HG03039 (cell line): ENCODE data around the gene FIZ1.
A peak's percentile ranks its signal among the peaks of the same experiment; 100 is the strongest.

Experiments used
- ATAC-seq: cut with Tn5 transposase; IDR thresholded peaks from one replicate; pipeline ENCODE4 v1.9.1; 2021; ENCODE audit warnings: mild to moderate bottlenecking, moderate library complexity; ENCODE audit not compliant: unreplicated experiment

Gene FIZ1

DNA sequence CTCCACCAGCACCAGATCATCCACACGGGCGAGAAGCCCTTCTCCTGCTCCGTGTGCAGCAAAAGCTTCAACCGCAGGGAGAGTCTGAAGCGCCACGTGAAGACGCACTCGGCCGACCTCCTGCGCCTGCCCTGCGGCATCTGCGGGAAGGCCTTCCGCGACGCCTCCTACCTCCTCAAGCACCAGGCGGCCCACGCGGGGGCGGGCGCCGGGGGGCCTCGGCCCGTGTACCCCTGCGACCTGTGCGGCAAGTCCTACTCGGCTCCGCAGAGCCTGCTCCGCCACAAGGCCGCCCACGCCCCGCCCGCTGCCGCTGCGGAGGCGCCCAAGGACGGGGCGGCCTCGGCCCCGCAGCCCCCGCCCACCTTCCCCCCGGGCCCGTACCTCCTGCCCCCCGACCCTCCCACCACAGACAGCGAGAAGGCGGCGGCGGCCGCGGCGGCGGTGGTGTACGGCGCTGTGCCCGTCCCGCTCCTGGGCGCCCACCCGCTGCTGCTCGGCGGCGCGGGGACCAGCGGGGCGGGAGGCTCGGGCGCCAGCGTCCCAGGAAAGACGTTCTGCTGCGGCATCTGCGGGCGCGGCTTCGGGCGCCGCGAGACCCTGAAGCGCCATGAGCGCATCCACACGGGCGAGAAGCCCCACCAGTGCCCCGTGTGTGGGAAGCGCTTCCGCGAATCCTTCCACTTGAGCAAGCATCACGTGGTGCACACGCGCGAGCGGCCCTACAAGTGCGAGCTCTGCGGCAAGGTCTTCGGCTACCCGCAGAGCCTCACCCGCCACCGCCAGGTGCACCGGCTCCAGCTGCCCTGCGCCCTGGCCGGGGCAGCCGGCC is 15.6 kb upstream of the FIZ1 start:
- no peak for ATAC-seq

GRCh38 chr19:55613930-55614710 is 14.8 kb upstream of the FIZ1 start:
- no peak for ATAC-seq

GRCh38 chr19:55613396-55613795 is 14.1 kb upstream of the FIZ1 start:
- ATAC-seq = no peak

GRCh38 chr19:55611983-55612645 is 12.8 kb upstream of the FIZ1 start:
- no peak for ATAC-seq

DNA sequence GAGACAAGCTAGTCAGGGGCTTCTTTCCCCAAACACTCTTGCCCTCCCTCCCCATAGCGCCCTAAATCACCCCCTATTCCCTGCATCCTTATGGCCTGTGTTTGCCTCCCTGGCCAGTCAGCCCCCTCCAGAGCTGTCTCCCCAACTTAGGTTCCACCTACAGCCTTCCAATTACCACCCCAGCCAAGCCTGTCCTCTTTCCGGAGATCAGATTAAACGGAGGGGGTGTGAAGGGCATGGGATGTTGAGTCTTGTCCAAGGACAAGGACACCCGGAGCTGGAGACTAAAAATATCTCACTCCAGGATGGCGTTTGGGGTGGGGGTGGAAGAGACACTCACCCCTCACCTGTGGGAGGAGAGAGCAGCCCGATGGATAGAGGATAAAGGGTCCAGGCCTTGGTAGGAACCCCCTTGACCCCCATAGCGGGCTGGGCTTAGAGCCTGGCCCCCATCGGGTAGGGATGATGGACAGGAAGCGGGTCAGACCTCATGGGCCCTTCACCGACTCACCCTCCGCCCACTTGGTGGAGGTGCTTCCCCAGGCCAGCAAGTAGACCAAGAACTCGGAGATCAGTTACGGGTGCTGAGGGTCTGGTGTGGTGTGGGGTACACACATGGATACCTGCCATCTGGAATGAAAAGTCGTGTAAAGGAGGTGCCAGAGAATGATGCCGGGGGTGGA is 12.1 kb upstream of the FIZ1 start:
- no peak for ATAC-seq

DNA sequence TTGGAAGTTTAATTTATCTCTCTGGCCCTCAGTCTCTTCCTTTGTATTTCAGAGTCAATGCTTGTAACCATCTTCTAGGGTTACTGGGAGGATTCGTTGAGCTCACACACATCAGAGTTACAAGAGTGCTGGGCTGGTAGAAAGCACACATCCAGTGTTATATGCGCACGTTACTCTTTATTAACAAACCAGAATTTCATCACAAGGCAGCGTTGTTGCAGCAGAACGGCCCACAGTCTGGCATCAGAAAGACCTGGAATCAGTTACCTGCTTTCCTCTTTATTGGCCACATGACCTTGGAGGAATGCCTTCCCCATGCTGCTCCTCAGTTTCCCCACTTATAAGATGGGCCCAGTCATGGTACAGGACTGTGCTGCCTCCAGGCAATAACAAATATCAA is 10.0 kb upstream of the FIZ1 start:
- ATAC-seq = no peak

DNA sequence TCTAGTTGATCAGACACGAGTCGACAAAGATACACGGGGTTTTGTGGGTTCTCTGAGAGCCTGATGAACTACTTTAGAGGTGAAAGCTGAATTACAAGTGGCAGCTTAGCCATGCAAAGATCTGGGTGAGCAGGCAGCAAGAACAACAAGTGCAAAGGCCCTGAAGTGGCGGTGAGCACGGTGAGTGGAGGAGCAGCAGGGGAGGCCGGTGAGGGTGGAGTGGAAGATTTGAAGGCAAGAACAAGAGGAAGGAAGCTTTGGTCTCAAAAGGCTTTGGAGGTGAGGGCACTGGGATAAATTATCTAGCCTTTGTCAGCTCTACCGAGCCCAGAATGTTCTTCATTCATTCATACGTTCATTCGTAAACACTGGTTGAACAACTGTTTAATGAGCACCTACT is 7.5 kb upstream of the FIZ1 start:
- ATAC-seq = no peak

GRCh38 chr19:55606471-55606787 is 7.1 kb upstream of the FIZ1 start:
- ATAC-seq = no peak

- ATAC-seq = peak; percentile 12
Measured at GRCh38 chr19:55605637-55606470, 6.5 kb upstream of the FIZ1 start, which contains the start of gene ZNF865. TSS of gene ZNF865 (plus strand) at chr19:55605647. CDS start at chr19:55613619, 7,972 bp downstream.

DNA sequence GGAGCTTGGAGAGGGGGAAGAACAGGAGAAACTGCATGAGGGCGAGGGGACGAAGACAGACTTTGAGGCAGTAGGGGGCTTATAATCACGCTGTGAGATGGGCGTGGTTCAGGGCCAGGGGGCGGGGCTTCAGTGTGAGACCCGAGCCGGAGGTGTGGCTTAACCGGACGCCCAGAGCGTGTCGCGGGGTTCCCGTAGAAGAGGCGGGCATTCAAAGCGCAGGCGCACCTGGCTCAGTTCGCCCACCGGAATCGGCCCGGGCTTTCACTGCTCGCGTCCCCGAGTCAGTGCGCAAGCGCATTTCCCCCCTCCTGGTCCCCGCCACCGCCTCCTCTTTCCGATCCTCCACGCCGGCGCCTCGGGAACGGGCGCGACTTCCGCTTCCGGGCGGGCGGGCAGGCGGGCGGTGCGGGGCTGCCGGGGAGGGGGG is 5.9 kb upstream of the FIZ1 start:
- ATAC-seq = peak; percentile 65

- ATAC-seq = no peak
Measured at GRCh38 chr19:55603581-55604292, 4.4 kb upstream of the FIZ1 start.

DNA sequence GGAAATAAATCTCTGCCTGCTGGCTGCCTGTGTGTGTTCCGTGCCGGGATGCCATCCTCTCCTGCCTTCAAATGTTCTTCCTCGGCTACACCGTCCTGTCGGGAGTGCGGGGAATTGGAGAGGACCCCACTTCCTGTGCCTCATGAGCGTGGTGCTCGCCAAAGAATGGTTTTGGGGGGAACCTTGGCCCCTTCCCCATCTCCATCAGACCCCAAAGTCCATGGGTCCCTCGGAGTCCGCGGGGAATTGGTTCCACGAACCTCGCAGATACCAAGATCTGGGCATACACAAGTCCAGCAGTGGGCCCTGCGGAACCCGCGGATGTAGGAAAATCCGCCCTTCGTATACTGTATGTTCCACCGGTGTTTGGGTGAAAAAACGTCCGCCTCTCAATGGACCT is 3.8 kb upstream of the FIZ1 start:
- no peak for ATAC-seq

DNA sequence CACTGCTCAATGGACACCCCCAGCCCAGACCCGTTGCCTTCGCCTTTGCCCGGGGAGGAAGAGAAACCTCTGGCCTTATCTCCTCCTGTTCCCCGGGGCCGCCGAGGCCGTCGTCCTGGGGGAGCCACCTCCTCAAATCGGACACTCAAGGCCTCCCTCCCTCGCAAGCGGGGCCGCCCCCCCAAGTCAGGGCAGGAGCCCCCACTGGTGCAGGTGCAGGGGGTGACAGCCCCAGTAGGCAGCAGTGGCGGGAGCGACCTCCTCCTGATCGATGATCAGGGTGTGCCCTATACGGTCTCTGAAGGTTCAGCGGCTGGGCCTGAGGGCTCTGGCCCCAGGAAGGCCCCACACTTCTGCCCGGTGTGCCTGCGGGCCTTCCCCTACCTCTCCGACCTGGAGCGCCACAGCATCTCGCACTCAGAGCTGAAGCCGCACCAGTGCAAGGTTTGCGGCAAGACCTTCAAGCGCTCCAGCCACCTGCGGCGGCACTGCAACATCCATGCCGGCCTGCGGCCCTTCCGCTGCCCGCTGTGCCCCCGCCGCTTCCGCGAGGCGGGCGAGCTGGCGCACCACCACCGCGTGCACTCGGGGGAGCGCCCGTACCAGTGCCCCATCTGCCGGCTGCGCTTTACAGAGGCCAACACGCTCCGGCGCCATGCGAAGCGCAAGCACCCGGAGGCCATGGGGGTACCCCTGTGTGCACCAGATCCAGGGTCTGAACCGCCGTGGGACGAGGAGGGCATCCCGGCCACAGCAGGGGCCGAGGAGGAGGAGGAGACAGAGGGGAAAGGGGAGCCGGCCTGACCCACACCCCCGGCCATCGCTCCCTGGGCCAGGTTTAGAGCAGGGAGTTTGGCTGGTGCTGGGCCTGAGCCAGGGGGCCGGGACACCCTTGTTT is 3.0 kb upstream of the FIZ1 start:
- no peak for ATAC-seq

DNA sequence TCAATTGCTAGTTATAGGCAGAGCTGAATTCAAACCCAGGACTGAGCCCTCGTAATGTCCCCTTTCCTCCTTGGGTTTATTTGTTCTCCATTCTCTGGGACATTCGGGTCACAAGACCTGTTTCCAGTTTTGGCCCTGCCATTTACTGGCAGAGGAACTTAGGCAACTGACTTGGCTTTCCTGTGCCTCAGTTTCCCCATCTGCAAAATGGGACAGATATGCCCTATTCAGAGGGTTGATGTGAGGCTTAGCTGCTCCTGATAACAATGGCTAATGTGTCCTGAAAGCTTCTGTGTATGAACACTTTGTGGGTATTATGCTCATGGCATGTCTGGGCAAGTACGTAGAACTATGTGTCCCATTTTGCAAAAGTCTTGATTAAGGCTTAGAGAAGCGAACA is 1.8 kb upstream of the FIZ1 start:
- no peak for ATAC-seq

DNA sequence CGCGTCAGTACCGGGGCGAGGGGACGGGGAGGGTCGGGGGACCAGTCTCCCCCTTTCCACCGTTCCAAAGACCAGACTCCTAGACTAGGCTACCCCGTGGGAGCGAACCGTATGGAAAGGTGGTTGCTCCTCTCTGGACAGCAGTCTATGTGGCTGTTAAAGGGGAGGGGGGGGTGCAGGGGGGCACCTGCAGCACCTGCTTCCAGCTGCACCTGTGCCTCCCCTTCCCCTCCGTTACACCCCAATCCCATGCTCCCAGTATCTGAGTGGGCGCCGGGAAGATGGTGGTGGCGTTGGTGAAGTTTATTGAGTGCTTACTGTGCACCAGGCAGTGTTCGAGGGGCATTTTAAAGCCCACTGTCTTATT is 1.3 kb upstream of the FIZ1 start:
- no peak for ATAC-seq

DNA sequence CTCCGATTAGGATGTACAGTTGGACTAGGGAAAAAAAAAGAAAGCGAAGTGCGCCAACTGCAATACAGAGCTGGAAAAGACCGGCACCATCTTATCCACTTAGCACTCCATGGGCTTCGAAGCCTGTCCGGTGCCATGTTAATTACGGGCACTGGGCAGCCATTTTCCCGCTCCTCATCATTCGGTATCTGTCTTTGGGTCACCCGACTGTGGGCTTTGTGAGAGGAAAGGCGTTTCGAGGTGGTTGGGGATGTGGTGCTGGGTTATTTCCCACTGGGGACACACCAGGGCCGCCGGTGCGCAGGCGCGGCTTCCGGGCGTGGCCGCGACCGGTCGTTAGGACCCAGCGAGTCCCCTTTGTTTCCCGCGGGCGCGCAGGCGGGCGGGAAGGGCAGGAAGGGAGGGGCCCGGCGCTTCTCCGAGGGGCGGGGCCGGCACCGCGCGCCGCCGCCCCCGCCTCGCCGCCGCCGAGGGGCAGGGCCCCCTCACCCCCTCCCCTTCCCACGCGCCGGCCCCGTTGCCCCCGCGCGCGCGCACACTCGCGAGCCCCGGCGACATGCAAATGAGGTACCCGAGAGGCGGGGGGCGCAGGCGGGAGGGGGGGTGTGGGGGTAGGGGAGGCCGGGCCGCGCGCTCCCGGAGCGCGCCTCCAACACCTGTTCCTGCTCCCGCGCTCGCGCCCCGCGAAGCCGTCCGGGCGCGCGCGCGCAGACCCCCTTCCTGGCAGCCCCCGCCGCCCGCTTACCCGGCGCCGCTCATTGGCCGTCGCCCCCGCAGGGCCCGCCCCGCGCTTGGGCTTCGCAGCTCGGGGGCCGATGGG is 735 bp upstream of the FIZ1 start, which contains the start of gene ZNF524:
Gene ZNF524, plus strand, starts transcription at position 447 of the 820 bp plus-strand sequence. CDS start 1,825 bp downstream, outside the sequence.
- ATAC-seq = peak; percentile 33

GRCh38 chr19:55598719-55599467 is 424 bp downstream of the FIZ1 start:
- peak; percentile 43 for ATAC-seq
